ENCODE data around the gene GPRC5C.
"Not testable (repeated sequence)": the region's sequence is repeated elsewhere in the genome, so short reads cannot be mapped to it uniquely, and the experiment has no call there.

The GPRC5C gene

GRCh38 chr17:74477411-74477810 lies 45.5 kb downstream of the GPRC5C start:
- no peak for DNase-seq

GRCh38 chr17:74478420-74479100 lies 46.7 kb downstream of the GPRC5C start:
- DNase-seq: peak; percentile 96

GRCh38 chr17:74480290-74480689 lies 48.4 kb downstream of the GPRC5C start:
- no peak for DNase-seq

- no peak for DNase-seq
Observed at GRCh38 chr17:74481621-74482020, 49.7 kb downstream of the GPRC5C start.

- no peak for DNase-seq
Observed at GRCh38 chr17:74484066-74484465, 52.2 kb downstream of the GPRC5C start.

- no peak for DNase-seq
Observed at GRCh38 chr17:74485022-74485743, 53.3 kb downstream of the GPRC5C start.

- DNase-seq: no peak
Observed at GRCh38 chr17:74485841-74486240, 54.0 kb downstream of the GPRC5C start.

GRCh38 chr17:74488276-74488675 lies 56.4 kb downstream of the GPRC5C start:
- not testable (repeated sequence) for DNase-seq

- no peak for DNase-seq
Observed at GRCh38 chr17:74490716-74491115, 58.8 kb downstream of the GPRC5C start.

GRCh38 chr17:74491626-74492025 lies 59.7 kb downstream of the GPRC5C start:
- DNase-seq: peak; percentile 85

- DNase-seq: peak; percentile 82
Observed at GRCh38 chr17:74493331-74493833, 61.5 kb downstream of the GPRC5C start.
